MCF 10A (cell line): ENCODE results near the gene DDHD1. TPM values are rescaled to one million over a fixed set of nuclear protein-coding genes. Genes with fewer than 3 reads are reported as not detected.
A peak's percentile ranks its signal among the peaks of the same experiment; 100 is the strongest.

Experiments used
- BruUV-seq: library from RNA; stranded (reverse); fragments of 400-500 nt; replicated peaks from 2 replicates; lab custom pipeline; 2021; lab: Mats Ljungman, UMichigan
- CTCF ChIA-PET: fragments of 300-600 bp; sonication (Branson Sonifier 250); formaldehyde crosslinking; extraction: SDS; loops from one replicate; lab custom pipeline; 2021; ENCODE audit warnings: antibody characterized with exemption, inconsistent platforms; lab: Yijun Ruan, JAX
- POLR2A ChIA-PET: fragments of 300-600, 350-650 bp; sonication (Branson Sonifier 250); formaldehyde crosslinking; extraction: SDS; loops from one replicate; lab custom pipeline; 2020; ENCODE audit warnings: antibody characterized with exemption, inconsistent platforms; lab: Yijun Ruan, JAX
- DNase-seq: peaks from one replicate; pipeline ENCODE4 v3.0.0-alpha.2; 2018; ENCODE audit not compliant: unreplicated experiment
- H3K27ac Mint-ChIP-seq: one replicate; pipeline ENCODE4 v1.8.0; 2022; ENCODE audit warnings: mild to moderate bottlenecking, low read depth, mixed read lengths; ENCODE audit not compliant: unreplicated experiment
- H3K27me3 Mint-ChIP-seq: one replicate; pipeline ENCODE4 v1.8.0; 2022; ENCODE audit warnings: mixed read lengths; ENCODE audit not compliant: insufficient read depth, unreplicated experiment
- H3K36me3 Mint-ChIP-seq: one replicate; pipeline ENCODE4 v1.8.0; 2022; ENCODE audit warnings: mild to moderate bottlenecking, moderate library complexity, mixed read lengths; ENCODE audit not compliant: insufficient read depth, unreplicated experiment
- H3K4me1 Mint-ChIP-seq: one replicate; pipeline ENCODE4 v1.8.0; 2022; ENCODE audit warnings: mixed read lengths; ENCODE audit not compliant: insufficient read depth, unreplicated experiment
- H3K4me3 Mint-ChIP-seq: one replicate; pipeline ENCODE4 v1.8.0; 2022; ENCODE audit warnings: mild to moderate bottlenecking, moderate library complexity, mixed read lengths; ENCODE audit not compliant: unreplicated experiment
- H3K9me3 Mint-ChIP-seq: one replicate; pipeline ENCODE4 v1.8.0; 2022; ENCODE audit warnings: mixed read lengths; ENCODE audit not compliant: unreplicated experiment
- CTCF ChIP-seq: fragments of 200-600 bp; IDR thresholded peaks from one replicate; pipeline ENCODE4 v1.8.0; 2022; ENCODE audit warnings: antibody characterized with exemption, mild to moderate bottlenecking; ENCODE audit not compliant: unreplicated experiment
- intact Hi-C: fragments of 100-400 bp; cut with micrococcal nuclease; formaldehyde crosslinking; loops from 2 replicates; pipeline ENCODE4 v1.14.1; 2022
- total RNA-seq: library from RNA; stranded (reverse); gene quantifications from 2 replicates; pipeline ENCODE4 v1.2.3, GENCODE V29; 2022

The DDHD1 gene
- total RNA-seq, 1 experiment from 2014 or later = 16.3 TPM

- ChIA-PET POLR2A (interaction anchor here (0.6 to 1.7 kb wide), 2 partner anchors 9 to 175 kb away, joined by 3 to 4 read pairs; no protein-coding TSS in a partner anchor), CTCF (interaction anchor here (0.6 to 3.4 kb wide), 22 partner anchors 9 to 1271 kb away, joined by 3 to 22 read pairs (median 4); partner anchors contain the start of gene FERMT2)
- Mint-ChIP-seq H3K27ac (peak overlapping the region; percentile 71), H3K9me3 (no peaks in the 10 kb centered on the region), H3K4me1 (no peaks in the 10 kb centered on the region), H3K27me3 (no peaks in the 10 kb centered on the region), H3K36me3 (peaks cover 22% of the 10 kb centered on the region), H3K4me3 (no peak overlapping the region)
- intact Hi-C loops = loop anchor here (2.0 kb wide), 2 partner anchors 94 to 252 kb away; no protein-coding TSS in a partner anchor
- BruUV-seq = no TSS peak
- no peak for DNase-seq
- no peak for TF ChIP-seq CTCF
Measured at GRCh38 chr14:53054457-53054856, 98.7 kb downstream of the DDHD1 start.

DNA sequence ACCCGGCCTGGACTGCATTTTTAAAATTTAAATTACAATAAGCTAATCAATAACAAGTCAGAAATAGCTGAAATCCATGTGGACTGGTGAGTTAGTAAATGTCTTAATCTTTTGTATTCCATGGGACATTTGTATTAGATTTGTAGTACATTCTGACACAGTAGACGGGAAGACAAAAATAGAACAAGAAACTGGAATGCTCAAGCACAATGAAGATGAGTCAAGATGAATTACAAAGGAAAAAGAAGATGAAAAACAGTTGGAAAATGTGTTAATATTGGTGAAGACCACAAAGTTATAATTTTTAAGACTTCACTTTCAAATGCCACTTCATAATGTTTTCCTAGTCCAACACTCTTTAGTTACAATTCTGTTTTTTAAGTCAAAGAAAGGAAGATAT, 104.5 kb downstream of the DDHD1 start:
- no TSS peak for BruUV-seq
- intact Hi-C loops = no loop called here
- no peaks in the 10 kb centered on the region for H3K4me1 Mint-ChIP-seq
- H3K27ac Mint-ChIP-seq = no peak overlapping the region
- DNase-seq = no peak
- CTCF ChIA-PET = no interaction called here
- TF ChIP-seq CTCF = no peak
- H3K4me3 Mint-ChIP-seq = no peak overlapping the region
- H3K9me3 Mint-ChIP-seq = no peaks in the 10 kb centered on the region
- H3K27me3 Mint-ChIP-seq = no peaks in the 10 kb centered on the region
- H3K36me3 Mint-ChIP-seq = peaks cover 12% of the 10 kb centered on the region
- POLR2A ChIA-PET = no interaction called here

DNA sequence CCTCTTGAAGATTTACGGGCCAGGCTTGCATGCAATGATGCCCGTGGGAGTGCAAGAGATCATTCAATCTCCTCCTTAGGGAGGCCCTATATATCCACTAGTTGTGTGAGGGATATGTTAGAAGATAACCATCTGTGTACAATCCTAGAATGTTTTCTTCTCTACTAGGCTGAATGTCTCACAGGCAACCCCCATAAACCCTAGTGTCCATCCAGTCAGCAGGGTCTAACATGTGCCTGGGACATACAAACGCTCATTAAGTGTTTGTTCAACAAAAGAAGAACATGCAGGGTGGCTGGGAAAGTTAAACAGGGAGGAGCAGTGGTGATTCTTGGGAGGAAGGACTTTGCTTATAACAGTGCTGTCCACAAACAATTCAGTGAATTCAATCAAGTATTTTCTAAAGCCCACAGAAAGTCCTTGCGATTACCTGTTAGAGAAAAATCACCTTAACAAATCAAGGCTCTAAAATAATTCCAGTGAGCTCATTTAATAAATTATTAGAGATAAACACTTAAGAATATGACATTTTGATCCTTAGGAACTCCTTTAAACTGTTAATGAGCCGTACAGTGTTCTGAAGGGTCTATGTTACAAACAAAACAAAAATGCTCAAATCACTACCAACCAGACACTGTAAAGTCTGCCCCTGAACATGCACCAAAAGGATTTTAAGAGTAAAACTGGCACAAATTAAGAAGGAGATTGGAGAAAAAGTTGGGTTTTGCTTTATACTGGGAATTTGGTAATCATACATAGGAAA, 105.6 kb downstream of the DDHD1 start:
- Mint-ChIP-seq H3K4me1 (no peaks in the 10 kb centered on the region), H3K36me3 (peaks cover 20% of the 10 kb centered on the region), H3K27ac (no peak overlapping the region), H3K4me3 (no peak overlapping the region), H3K9me3 (no peaks in the 10 kb centered on the region), H3K27me3 (no peaks in the 10 kb centered on the region)
- intact Hi-C loops = no loop called here
- BruUV-seq = no TSS peak
- DNase-seq = no peak
- POLR2A ChIA-PET = no interaction called here
- TF ChIP-seq CTCF = no peak
- CTCF ChIA-PET = interaction anchor here (0.6 to 0.7 kb wide), 2 partner anchors 13 to 1300 kb away, joined by 3 to 5 read pairs; no protein-coding TSS in a partner anchor

DNA sequence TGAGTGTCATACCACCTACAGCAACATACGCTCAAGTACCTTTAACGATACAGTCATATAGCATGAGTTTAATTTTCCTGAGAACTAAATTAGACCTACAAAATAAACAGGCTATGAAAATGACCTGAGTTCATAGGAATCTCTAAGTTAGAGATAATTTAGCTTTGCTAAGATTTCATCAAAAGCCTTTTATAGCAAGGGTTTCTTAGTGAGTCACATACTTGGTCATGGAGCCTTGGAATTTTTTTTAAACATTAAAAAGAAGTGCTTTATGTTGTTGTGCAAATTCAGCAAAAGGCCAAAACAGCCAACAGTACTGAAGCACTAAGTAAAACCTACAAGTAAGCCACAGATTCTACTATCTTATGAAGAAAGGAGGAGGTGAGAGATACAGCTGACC, 108.6 kb downstream of the DDHD1 start:
- no peaks in the 10 kb centered on the region for H3K27me3 Mint-ChIP-seq
- no peaks in the 10 kb centered on the region for H3K9me3 Mint-ChIP-seq
- BruUV-seq = no TSS peak
- TF ChIP-seq CTCF = no peak
- ChIA-PET CTCF (interaction anchor here (0.6 to 1.9 kb wide), 2 partner anchors 10 to 241 kb away, joined by 4 to 22 read pairs; no protein-coding TSS in a partner anchor), POLR2A (interaction anchor here (2.0 kb wide), 1 partner anchor 9 kb away, joined by 4 read pairs; no protein-coding TSS in a partner anchor)
- H3K27ac Mint-ChIP-seq = no peak overlapping the region
- no peak for DNase-seq
- H3K36me3 Mint-ChIP-seq = peaks cover 24% of the 10 kb centered on the region
- no peaks in the 10 kb centered on the region for H3K4me1 Mint-ChIP-seq
- no peak overlapping the region for H3K4me3 Mint-ChIP-seq
- intact Hi-C loops = no loop called here
